A673 (cell line): ENCODE data around the gene S100A9. TPM values are rescaled to one million over a fixed set of nuclear protein-coding genes. Genes with fewer than 3 reads are reported as not detected.

Experiments
- BruUV-seq: library from RNA; stranded (reverse); fragments of 400-500 nt; replicated peaks from 2 replicates; lab custom pipeline; 2021; lab: Mats Ljungman, UMichigan
- CTCF ChIA-PET: fragments of 300-600 bp; sonication (Branson Sonifier 250); formaldehyde crosslinking; loops from one replicate; lab custom pipeline; 2022; ENCODE audit warnings: antibody characterized with exemption; lab: Charles Lee
- POLR2A ChIA-PET: fragments of 300-600 bp; sonication (Branson Sonifier 250); formaldehyde crosslinking; loops from one replicate; lab custom pipeline; 2022; ENCODE audit warnings: antibody characterized with exemption; ENCODE audit not compliant: low non-redundant PET; lab: Charles Lee
- DNase-seq: peaks from one replicate; pipeline ENCODE4 v3.0.0-alpha.2; 2015; ENCODE audit warnings: low spot score
- H3K27ac ChIP-seq: fragments of 200-600 bp; sonication (generic); 2 replicates; pipeline ENCODE4 v1.5.1; 2016; ENCODE audit warnings: mixed run types, low read depth, mild to moderate bottlenecking, mixed read lengths, antibody characterized with exemption, low read length; ENCODE audit not compliant: poor library complexity, severe bottlenecking
- H3K27me3 ChIP-seq: fragments of 200-600 bp; sonication (generic); replicated peaks from 2 replicates; pipeline ENCODE4 v1.6.1; 2017; ENCODE audit warnings: mixed run types, low read depth, mild to moderate bottlenecking, mixed read lengths, antibody characterized with exemption, low read length; ENCODE audit not compliant: insufficient read depth, poor library complexity
- H3K36me3 ChIP-seq: fragments of 200-600 bp; sonication (generic); 2 replicates; pipeline ENCODE4 v1.6.1; 2016; ENCODE audit warnings: mixed run types, mild to moderate bottlenecking, mixed read lengths, antibody characterized with exemption, low read length; ENCODE audit not compliant: insufficient read depth, poor library complexity, severe bottlenecking
- H3K4me1 ChIP-seq: fragments of 200-600 bp; sonication (generic); 2 replicates; pipeline ENCODE4 v1.6.1; 2017; ENCODE audit warnings: mixed run types, mild to moderate bottlenecking, mixed read lengths, antibody characterized with exemption, low read length; ENCODE audit not compliant: insufficient read depth, poor library complexity, severe bottlenecking
- H3K4me3 ChIP-seq: fragments of 200-600 bp; sonication (generic); 2 replicates; pipeline ENCODE4 v1.5.1; 2016; ENCODE audit warnings: low read depth, mixed run types, mild to moderate bottlenecking, mixed read lengths, low read length; ENCODE audit not compliant: poor library complexity, severe bottlenecking
- H3K9me3 ChIP-seq: fragments of 200-600 bp; sonication (generic); 2 replicates; pipeline ENCODE4 v1.6.1; 2016; ENCODE audit warnings: mixed run types, low read depth, mild to moderate bottlenecking, mixed read lengths, antibody characterized with exemption, low read length; ENCODE audit not compliant: poor library complexity, severe bottlenecking
- EZH2 ChIP-seq: fragments of 200-600 bp; sonication (generic); IDR thresholded peaks from 2 replicates; pipeline ENCODE4 v1.6.1; 2017; ENCODE audit warnings: borderline replicate concordance, low read depth, mild to moderate bottlenecking, mixed read lengths, antibody characterized with exemption, low read length; ENCODE audit not compliant: poor library complexity, severe bottlenecking
- intact Hi-C: fragments of 100-400 bp; cut with micrococcal nuclease; formaldehyde crosslinking; loops from one replicate; pipeline ENCODE4 v1.10.0; 2022; ENCODE audit not compliant: unreplicated experiment
- total RNA-seq: library from RNA; stranded (reverse); gene quantifications from 2 replicates; pipeline ENCODE4 v1.2.3, GENCODE V29; 2021
- TF ChIP-seq, protein P1 (sequence below): fragments of 300-800, 200-600 bp; sonication (generic); conservative IDR thresholded peaks from 2 replicates; pipeline ENCODE4 v1.5.1; 2017; ENCODE audit warnings: low read depth, mild to moderate bottlenecking, antibody characterized with exemption, low read length, moderate library complexity, mixed read lengths

Gene S100A9
- total RNA-seq, 1 experiment from 2014 or later, result not detected

DNA sequence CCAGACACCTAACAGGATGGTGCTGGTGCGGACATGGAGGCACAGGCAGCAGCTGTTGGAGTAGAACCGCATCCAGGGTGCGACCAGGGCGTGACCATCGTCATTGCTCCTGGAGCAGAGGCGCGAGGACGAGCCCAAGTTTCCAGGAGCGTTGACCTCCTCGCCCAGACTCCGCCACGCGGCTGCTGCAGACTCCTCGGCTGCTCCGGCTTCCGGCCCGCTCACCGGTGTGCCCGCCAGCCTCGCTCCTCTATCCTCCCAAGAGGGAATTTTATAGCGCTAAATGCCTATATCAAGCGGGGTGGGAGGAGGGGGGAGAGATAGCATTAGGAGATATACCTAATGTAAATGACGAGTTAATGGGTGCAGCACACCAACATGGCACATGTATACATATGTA is 23.1 kb downstream of the S100A9 start:
- Histone ChIP-seq H3K4me3 (no peak overlapping the region), H3K36me3 (no peaks in the 10 kb centered on the region), H3K27me3 (peaks cover 73% of the 10 kb centered on the region), H3K4me1 (no peaks in the 10 kb centered on the region), H3K9me3 (peaks cover 7% of the 10 kb centered on the region), H3K27ac (no peak overlapping the region)
- DNase-seq, result no peak
- BruUV-seq, result no TSS peak
- TF ChIP-seq EZH2, result no peak
- TF ChIP-seq, protein P1, sequence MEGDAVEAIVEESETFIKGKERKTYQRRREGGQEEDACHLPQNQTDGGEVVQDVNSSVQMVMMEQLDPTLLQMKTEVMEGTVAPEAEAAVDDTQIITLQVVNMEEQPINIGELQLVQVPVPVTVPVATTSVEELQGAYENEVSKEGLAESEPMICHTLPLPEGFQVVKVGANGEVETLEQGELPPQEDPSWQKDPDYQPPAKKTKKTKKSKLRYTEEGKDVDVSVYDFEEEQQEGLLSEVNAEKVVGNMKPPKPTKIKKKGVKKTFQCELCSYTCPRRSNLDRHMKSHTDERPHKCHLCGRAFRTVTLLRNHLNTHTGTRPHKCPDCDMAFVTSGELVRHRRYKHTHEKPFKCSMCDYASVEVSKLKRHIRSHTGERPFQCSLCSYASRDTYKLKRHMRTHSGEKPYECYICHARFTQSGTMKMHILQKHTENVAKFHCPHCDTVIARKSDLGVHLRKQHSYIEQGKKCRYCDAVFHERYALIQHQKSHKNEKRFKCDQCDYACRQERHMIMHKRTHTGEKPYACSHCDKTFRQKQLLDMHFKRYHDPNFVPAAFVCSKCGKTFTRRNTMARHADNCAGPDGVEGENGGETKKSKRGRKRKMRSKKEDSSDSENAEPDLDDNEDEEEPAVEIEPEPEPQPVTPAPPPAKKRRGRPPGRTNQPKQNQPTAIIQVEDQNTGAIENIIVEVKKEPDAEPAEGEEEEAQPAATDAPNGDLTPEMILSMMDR, result no peak
- intact Hi-C loops, result no loop called here
- POLR2A ChIA-PET, result no interaction called here
- CTCF ChIA-PET, result no interaction called here

DNA sequence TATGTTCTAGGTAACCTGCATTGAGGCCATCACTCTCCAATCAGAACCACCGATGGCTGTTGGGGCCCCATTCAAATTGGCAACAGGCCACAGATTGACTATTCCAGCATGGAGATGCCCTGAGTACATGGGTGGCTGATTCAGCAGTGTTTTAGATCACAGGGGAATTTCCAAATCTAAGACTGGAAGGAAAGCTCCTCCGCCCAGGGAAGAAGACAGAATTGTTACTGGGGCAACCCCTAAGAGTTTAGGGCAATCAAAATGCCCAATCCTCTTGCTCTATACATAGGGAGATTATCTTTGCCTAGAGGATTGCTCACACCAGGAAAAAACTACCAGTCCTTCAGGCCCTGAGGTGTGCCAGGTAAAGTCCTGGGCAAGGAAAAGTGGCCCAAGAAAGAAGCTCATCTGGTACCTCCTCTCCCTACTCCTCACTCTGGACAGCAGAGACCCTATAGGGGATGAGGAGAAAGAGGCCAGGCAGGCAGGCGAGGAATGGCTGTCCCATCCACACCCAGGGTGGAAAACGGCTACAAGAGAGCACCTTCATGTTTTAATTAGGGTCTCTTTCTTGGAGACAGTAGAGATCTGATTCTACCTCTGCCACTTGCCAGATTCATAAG is 27.4 kb downstream of the S100A9 start:
- POLR2A ChIA-PET, result no interaction called here
- no peaks in the 10 kb centered on the region for H3K4me1 ChIP-seq
- no peak for TF ChIP-seq EZH2
- TF ChIP-seq, protein P1, result no peak
- H3K9me3 ChIP-seq, result peaks cover 7% of the 10 kb centered on the region
- no peak for DNase-seq
- H3K27ac ChIP-seq, result no peak overlapping the region
- BruUV-seq, result no TSS peak
- H3K4me3 ChIP-seq, result no peak overlapping the region
- H3K36me3 ChIP-seq, result no peaks in the 10 kb centered on the region
- H3K27me3 ChIP-seq, result peaks cover 82% of the 10 kb centered on the region
- intact Hi-C loops, result no loop called here
- CTCF ChIA-PET, result no interaction called here

DNA sequence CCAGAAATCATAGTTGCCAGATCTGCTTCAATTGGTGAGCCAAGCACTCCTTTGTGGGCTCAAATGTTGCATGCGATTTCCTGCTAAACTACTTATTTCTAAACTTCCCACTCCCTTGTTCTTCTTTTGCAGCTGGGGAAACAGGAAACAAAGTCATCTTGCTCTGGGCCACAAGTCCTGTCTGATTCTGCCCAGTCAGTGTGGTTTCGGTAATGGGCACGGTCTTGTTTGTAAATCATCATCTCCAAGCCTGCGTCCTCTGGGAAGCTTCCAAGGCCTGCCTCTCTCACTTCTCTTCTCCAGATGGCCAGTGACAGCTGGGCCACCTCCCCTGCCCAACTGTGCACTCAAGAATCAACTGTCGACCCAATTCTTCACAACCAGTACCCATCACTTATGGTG is 28.8 kb downstream of the S100A9 start:
- intact Hi-C loops, result no loop called here
- POLR2A ChIA-PET, result no interaction called here
- TF ChIP-seq, protein P1, result no peak
- TF ChIP-seq EZH2, result no peak
- BruUV-seq, result no TSS peak
- Histone ChIP-seq H3K27ac (no peak overlapping the region), H3K9me3 (peaks cover 5% of the 10 kb centered on the region), H3K36me3 (no peaks in the 10 kb centered on the region), H3K4me3 (no peak overlapping the region), H3K27me3 (peaks cover 85% of the 10 kb centered on the region), H3K4me1 (no peaks in the 10 kb centered on the region)
- CTCF ChIA-PET, result no interaction called here
- DNase-seq, result no peak
